Brain microvascular endothelial cell (primary cell): ENCODE measurements around the gene RPS21.

Experiments used
- DNase-seq: peaks from one replicate; pipeline ENCODE4 v3.0.0-alpha.2; 2020
- H3K27ac ChIP-seq: fragments of 250-450 bp; sonication (Bioruptor Pico); 2 replicates; pipeline ENCODE4 v1.5.1; 2020; ENCODE audit warnings: mild to moderate bottlenecking, moderate library complexity
- H3K27me3 ChIP-seq: fragments of 250-450 bp; sonication (Bioruptor Pico); replicated peaks from 2 replicates; pipeline ENCODE4 v1.5.1; 2020; ENCODE audit warnings: mild to moderate bottlenecking
- H3K36me3 ChIP-seq: fragments of 250-450 bp; sonication (Bioruptor Pico); replicated peaks from 2 replicates; pipeline ENCODE4 v1.5.1; 2020; ENCODE audit warnings: mild to moderate bottlenecking
- H3K4me3 ChIP-seq: 2 replicates; pipeline ENCODE4 v1.5.1; 2011; ENCODE audit warnings: low read depth, mild to moderate bottlenecking, control low read depth, low read length, moderate library complexity
- in situ Hi-C: cut with HindIII; loops from 2 replicates; pipeline ENCODE4 v1.10.0; 2017; ENCODE audit warnings: low sequenced_read_pairs, low pct_ligation_motif_present
- TF ChIP-seq, protein P1 (sequence below): IDR thresholded peaks from 2 replicates; pipeline ENCODE4 v1.5.1; 2011; ENCODE audit warnings: low read depth, mild to moderate bottlenecking, moderate library complexity, low read length, control low read depth, inconsistent platforms; ENCODE audit errors: missing control alignments

Gene RPS21

DNA sequence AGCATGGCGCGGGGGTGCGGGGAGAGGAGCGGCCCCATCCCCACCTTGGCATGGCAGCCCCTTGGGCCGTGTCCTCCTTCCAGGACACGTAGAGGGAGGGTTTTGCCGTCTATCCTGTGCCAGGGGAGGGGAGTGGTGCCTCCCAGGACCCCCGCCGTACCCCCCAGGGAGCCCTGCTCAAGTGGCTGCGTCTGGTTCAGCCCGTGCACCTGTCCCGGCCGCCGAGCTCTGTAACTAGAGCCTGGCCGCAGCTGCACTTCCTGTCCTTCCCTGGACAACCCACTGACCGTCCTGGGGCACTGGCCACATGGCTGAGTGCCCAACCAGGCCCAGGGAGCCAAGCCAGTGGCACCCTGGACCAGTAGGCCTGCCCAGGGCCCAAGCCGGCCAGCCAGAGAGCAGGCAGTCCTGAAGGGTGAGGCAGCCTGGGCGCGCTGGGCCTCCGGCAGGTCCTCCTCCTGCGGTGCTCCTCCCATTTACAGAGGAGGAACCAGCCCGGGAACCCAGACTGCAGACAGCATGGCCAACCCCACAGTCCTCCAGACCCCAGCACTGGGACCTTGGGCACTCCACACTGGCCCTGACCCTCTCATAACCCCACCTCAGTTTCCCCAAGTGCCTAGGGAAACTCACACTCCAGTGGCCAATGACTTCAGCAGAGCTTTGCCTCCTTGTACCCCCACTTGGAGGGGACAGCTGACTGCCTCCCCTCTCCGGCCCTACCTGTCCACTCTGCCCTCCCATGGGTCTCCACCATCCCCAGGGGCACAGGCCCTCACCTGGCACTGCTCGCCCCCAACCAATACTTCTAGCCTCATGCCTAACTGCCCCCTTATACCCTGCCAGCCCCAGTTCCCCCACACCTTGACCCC lies 28.5 kb upstream of the RPS21 start:
- no peak for DNase-seq
- Histone ChIP-seq H3K4me3 (no peak overlapping the region), H3K27ac (peak overlapping the region; percentile 59), H3K36me3 (no peaks in the 10 kb centered on the region), H3K27me3 (no peaks in the 10 kb centered on the region)
- in situ Hi-C loops: no loop called here
- TF ChIP-seq, protein P1, sequence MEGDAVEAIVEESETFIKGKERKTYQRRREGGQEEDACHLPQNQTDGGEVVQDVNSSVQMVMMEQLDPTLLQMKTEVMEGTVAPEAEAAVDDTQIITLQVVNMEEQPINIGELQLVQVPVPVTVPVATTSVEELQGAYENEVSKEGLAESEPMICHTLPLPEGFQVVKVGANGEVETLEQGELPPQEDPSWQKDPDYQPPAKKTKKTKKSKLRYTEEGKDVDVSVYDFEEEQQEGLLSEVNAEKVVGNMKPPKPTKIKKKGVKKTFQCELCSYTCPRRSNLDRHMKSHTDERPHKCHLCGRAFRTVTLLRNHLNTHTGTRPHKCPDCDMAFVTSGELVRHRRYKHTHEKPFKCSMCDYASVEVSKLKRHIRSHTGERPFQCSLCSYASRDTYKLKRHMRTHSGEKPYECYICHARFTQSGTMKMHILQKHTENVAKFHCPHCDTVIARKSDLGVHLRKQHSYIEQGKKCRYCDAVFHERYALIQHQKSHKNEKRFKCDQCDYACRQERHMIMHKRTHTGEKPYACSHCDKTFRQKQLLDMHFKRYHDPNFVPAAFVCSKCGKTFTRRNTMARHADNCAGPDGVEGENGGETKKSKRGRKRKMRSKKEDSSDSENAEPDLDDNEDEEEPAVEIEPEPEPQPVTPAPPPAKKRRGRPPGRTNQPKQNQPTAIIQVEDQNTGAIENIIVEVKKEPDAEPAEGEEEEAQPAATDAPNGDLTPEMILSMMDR: no peak

DNA sequence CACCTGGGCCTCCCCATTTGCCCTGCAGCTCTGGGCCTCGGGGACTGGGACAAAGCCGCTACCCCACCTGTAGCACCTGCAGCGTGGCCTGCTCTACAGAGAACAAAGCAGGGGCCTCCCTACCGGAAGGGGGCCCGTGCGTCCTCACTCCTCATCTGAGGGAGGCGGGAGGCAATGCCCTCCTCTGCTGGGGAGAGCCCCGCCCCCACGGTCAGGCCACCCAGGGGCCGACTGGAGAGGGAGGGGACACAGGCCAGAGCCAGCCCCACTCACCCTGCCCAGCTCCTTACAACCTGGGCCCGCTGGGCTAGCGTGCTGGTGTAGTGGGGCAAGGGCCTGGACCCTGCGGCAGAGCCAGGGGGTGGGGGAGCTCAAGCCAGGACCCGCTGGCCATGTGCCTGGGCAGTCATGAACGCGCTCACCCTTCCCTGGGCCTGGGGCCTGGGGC lies 27.8 kb upstream of the RPS21 start:
- Histone ChIP-seq H3K4me3 (no peak overlapping the region), H3K36me3 (no peaks in the 10 kb centered on the region), H3K27ac (peak overlapping the region; percentile 59), H3K27me3 (no peaks in the 10 kb centered on the region)
- no peak for DNase-seq
- in situ Hi-C loops: no loop called here
- TF ChIP-seq, protein P1: no peak

DNA sequence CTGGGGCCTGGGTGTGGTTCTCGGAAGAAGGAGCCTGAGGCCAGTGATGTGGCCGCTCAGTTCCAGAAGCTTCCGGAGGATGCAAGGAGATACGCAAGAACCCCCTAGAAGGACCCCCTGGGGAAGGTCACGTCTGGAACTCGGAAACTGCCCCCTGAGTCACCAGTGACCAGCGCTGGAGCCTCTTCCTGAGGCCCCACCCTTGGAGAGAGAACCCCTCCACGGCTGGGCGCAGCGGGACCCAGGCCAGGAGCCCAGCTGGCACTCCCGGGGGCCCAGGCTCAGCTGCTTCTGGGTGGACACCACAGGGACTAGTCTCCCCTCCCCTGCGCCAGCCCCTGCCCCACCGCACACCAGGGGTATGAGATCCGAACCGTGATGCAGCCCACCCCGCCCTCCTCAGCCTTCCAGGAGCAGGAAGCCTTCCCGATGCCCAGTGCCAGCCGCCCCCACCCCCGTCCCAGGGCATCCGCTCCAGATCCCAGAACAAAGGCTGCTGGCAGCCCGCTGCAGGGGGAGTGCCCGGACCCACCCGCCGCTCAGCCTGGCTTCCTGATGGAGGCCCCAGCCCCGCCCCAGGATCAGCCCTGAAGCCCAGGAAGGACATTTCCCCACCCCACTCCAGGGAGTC lies 27.3 kb upstream of the RPS21 start:
- in situ Hi-C loops: no loop called here
- H3K27me3 ChIP-seq: no peaks in the 10 kb centered on the region
- H3K36me3 ChIP-seq: no peaks in the 10 kb centered on the region
- TF ChIP-seq, protein P1: no peak
- H3K4me3 ChIP-seq: no peak overlapping the region
- DNase-seq: peak; percentile 75
- H3K27ac ChIP-seq: peak overlapping the region; percentile 59

DNA sequence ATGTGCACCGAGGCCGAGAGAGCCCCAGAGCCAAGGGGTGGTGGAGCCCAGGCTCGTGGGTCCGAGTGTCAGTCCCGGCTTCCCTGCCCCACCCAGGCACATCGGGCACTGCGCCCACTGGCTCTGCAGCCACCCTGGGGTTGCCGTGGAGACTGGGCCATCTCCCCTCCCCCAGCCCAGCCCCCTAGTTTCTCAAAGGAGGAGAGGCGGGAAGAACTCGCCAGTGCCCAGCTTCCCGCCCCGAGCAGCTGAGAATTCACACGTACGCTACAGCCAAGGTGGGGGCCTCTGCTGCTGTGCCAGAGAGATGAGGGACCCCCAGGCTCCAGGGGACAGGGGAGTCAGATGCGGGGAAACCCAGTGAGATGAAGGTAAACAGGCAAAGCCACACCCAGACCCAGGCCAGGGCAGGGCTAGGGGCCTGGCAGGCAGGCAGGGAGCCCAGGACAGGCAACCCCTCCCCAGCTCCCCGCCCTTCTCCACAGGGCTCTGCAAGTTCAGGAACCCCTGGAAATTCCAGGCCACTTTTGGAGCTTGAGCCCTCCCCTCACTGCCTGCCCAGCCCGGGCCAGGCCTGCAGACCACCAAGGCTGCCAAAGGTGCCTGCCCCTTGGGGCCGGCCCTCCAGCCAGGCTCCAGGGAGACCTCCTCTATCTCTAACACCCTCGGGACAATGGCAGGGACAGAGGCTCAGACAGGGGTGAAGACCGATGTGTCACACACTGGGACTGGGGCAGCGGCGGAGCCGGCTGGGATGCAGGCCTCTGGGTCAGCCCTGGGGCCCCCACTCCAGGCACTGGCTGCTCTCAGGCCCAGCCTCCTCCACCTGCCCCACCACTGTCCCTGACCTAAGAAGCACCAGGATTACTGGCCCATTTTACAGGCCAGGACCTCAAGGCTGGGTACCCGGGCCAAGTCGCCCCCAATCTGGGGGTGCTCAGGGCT lies 25.8 kb upstream of the RPS21 start:
- in situ Hi-C loops: no loop called here
- Histone ChIP-seq H3K4me3 (no peak overlapping the region), H3K27ac (no peak overlapping the region), H3K36me3 (no peaks in the 10 kb centered on the region), H3K27me3 (no peaks in the 10 kb centered on the region)
- TF ChIP-seq, protein P1: no peak
- no peak for DNase-seq

DNA sequence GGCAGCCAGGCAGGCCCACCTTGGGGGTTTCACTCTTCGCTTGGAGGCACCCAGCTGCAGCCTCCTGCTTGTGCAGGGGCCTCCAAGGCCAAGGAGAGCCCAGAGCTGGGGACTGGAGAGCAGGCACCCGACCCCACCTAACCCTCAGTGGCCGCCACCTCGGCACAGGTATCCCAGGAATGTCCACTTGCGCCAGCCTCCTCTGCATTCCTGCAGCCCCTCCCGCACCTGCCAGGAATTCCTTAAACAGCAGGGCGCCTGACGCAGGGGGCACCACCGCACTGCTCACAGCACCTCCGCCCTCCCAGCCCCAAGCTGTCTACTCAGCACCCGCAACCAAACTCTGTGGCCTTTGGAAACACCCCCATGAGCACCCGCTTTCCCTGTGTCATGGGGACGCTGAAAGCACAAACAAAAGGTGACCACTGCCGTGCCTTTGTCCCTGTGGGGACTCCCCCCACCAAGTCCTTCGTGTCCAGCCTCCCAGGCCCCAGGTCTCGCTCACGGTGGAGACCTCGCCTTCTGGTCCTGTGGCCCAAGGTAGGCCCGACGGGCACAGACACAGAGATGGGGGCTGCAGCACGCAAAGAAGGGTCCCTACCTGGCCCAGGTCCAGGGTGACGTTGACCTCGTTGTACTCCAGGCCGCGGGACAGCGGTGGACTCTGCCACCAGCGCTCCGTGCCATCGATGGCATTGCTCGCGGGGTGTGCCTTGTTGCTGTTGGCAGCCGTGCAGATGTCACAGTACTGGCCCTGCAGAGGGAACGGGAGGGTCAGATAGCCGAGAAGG lies 24.9 kb upstream of the RPS21 start:
- Histone ChIP-seq H3K27me3 (no peaks in the 10 kb centered on the region), H3K27ac (no peak overlapping the region), H3K36me3 (no peaks in the 10 kb centered on the region), H3K4me3 (no peak overlapping the region)
- TF ChIP-seq, protein P1: no peak
- DNase-seq: no peak
- in situ Hi-C loops: no loop called here
